Measurements from ENCODE around the gene RUNX2.
A peak's percentile ranks its signal among the peaks of the same experiment; 100 is the strongest.

RUNX2 gene

DNA sequence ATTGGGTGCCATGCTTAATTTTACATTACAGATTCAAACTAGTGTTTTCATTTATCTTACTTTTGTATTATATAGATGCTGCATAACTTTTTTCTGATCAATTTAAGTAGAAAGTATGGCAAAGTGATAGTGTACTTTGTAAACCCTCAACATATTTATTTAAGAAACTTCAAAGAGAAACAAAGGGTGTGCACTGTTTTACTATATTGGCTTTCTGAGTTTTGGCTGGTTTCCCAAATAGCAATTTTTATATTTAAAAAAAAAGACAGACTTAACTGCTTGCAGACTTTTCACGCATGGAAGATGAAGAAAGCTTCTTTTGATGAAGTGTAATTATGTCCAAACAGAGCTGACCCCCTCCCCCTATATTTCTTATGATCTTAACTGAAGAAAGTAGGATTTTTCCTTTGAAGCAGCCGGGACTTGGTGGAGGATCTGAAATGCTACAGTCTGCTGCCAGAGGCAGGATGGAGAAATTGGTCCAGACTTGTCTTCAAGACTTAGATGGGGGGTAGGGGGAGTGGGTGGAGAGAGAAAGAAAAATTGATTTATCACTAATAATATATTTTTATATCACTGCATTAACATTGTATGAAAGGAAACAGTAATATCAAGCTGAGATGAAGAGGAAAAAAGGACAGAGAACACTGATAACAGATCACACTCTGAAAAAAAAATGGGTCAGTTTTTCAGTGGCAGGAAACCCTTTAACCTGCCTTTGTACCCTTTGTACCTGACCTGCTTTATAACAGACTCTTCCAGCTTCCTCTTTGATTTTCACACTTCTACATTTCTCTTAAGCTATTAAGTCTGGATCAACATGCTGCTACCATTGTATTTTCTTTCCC, 105.6 kb downstream of the RUNX2 start:
- no peak overlapping the region for H3K4me3 ChIP-seq (ENCODE audit: low read depth, low read length)
- peak; percentile 39 for DNase-seq (ENCODE audit: low read depth)

DNA sequence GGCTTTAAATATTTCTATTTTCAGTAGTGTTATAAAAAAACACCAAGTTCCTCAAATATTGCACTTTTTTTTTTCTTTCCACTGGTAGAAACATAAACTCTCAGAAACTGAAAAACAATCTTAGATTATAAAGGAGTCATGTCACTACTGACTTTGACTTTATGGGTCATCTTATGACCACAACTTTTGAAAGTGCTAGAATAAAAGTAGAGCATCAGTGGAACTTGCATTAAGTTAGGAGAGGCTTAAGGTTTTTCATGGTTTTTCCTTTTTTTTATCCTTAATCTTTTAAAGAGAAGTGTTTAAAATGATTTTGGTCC, 106.2 kb downstream of the RUNX2 start:
- DNase-seq (ENCODE audit: low read depth): no peak
- H3K4me3 ChIP-seq (ENCODE audit: low read depth, low read length): no peak overlapping the region
- no peak for TF ChIP-seq POLR2A (IDR thresholded peaks at IDR 0.05; ENCODE audit: extremely low read depth, insufficient read length)
- TF ChIP-seq, protein P1, sequence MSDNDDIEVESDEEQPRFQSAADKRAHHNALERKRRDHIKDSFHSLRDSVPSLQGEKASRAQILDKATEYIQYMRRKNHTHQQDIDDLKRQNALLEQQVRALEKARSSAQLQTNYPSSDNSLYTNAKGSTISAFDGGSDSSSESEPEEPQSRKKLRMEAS (IDR thresholded peaks at IDR 0.05; ENCODE audit: low read depth, low read length): no peak
- no peak for TF ChIP-seq MYC (IDR thresholded peaks at IDR 0.05; ENCODE audit: low read depth, low read length)
- TF ChIP-seq, protein P2, sequence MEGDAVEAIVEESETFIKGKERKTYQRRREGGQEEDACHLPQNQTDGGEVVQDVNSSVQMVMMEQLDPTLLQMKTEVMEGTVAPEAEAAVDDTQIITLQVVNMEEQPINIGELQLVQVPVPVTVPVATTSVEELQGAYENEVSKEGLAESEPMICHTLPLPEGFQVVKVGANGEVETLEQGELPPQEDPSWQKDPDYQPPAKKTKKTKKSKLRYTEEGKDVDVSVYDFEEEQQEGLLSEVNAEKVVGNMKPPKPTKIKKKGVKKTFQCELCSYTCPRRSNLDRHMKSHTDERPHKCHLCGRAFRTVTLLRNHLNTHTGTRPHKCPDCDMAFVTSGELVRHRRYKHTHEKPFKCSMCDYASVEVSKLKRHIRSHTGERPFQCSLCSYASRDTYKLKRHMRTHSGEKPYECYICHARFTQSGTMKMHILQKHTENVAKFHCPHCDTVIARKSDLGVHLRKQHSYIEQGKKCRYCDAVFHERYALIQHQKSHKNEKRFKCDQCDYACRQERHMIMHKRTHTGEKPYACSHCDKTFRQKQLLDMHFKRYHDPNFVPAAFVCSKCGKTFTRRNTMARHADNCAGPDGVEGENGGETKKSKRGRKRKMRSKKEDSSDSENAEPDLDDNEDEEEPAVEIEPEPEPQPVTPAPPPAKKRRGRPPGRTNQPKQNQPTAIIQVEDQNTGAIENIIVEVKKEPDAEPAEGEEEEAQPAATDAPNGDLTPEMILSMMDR (IDR thresholded peaks at IDR 0.05; ENCODE audit: low read depth, low read length): no peak

More for the DNA sequence above, 105.6 kb downstream of the RUNX2 start:
- TF ChIP-seq MYC (IDR thresholded peaks at IDR 0.05; ENCODE audit: low read depth, low read length) (no peak), POLR2A (IDR thresholded peaks at IDR 0.05; ENCODE audit: extremely low read depth, insufficient read length) (no peak)
- TF ChIP-seq, protein P1 (IDR thresholded peaks at IDR 0.05; ENCODE audit: low read depth, low read length): no peak
- TF ChIP-seq, protein P2 (IDR thresholded peaks at IDR 0.05; ENCODE audit: low read depth, low read length): no peak

DNA sequence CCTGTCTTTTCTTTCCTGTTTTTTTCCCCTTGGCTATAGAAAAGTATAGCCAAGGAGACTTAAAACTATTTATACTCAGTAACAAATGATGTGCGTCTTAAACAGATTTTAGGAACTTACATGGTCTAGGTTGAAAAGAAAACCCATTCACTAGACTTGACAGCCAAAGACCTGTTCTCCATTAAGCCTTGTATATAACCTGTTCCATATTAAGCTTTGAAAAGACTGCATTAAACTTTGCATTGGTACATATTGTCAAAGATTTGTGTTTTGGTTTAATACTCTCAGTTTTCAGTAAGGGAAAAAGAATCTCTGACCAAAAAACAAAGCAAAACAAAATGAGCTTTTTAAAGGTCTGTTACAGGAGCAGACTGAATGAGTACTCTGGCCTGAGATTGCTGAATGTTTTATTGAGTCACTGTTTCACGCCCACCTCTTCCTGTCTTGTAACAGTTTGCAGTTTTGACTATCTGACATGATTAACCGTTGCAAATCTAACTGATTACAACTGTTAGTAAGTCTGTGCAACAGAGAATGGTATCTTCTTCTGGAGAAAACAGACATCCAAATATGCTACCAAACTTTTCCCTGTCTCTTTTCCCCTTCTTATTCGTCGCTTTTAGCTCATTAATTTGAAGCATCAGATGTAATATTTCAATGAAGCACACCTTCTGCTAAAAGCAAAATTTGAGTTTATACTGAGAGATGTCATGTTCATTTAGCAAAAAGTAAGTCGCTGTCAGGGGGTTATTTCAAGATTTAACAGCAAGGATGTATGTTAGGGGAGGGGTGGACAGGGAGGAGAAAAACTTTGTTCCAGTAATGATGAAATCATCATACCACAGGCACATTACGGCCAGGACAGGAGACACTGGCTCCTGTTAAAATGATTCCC, 108.7 kb downstream of the RUNX2 start:
- TF ChIP-seq, protein P1 (IDR thresholded peaks at IDR 0.05; ENCODE audit: low read depth, low read length): no peak
- TF ChIP-seq MYC (IDR thresholded peaks at IDR 0.05; ENCODE audit: low read depth, low read length): peak; percentile 26; the same call in 1 of the 2 replicates
- peak; percentile 94 for DNase-seq (ENCODE audit: low read depth)
- peak overlapping the region; percentile 33 for H3K4me3 ChIP-seq (ENCODE audit: low read depth, low read length)

DNA sequence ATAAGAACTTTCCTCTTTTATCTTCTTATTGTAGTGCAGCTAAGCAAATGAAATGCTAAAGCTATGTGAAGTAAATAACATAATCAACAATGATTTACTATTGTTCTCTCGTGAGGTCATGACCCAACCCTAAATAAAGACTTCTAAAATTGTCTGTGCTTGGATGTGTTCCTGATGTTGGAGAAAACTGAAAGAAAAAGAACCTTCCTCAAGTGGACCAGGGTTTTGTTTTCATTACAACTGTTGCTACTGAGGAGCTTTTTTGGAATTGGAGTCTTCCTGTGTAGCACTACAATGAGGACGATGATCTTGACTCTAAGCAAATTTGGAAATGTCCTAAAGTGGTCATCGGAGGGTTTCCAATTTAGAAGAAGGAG, 109.3 kb downstream of the RUNX2 start:
- no peak for DNase-seq (ENCODE audit: low read depth)
- H3K4me3 ChIP-seq (ENCODE audit: low read depth, low read length): peak overlapping the region; percentile 33
- TF ChIP-seq, protein P2 (IDR thresholded peaks at IDR 0.05; ENCODE audit: low read depth, low read length): no peak
- TF ChIP-seq, protein P1 (IDR thresholded peaks at IDR 0.05; ENCODE audit: low read depth, low read length): no peak
- TF ChIP-seq MYC (IDR thresholded peaks at IDR 0.05; ENCODE audit: low read depth, low read length) (no peak), POLR2A (IDR thresholded peaks at IDR 0.05; ENCODE audit: extremely low read depth, insufficient read length) (no peak)

DNA sequence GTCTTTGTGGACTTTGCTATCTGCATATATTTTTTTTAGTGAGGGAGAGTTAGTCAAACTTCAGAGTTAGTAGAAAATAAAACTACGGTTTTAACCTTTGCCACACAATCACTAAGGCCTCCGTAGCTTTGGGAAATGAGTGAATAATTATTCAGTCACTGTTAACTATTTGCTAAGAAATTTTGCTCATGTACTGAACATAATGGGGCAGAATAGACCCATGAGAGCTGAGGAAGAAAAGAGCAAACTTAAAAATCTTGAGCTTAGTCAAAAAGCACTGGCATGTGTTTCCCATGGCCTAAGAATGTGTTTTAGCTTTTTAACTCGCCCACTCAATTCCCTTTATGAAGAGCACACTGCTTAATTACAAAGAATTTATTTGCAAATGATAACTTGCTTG, 110.0 kb downstream of the RUNX2 start:
- no peak overlapping the region for H3K4me3 ChIP-seq (ENCODE audit: low read depth, low read length)
- TF ChIP-seq POLR2A (IDR thresholded peaks at IDR 0.05; ENCODE audit: extremely low read depth, insufficient read length): no peak
- TF ChIP-seq, protein P1 (IDR thresholded peaks at IDR 0.05; ENCODE audit: low read depth, low read length): no peak
- TF ChIP-seq MYC (IDR thresholded peaks at IDR 0.05; ENCODE audit: low read depth, low read length): no peak
- TF ChIP-seq, protein P2 (IDR thresholded peaks at IDR 0.05; ENCODE audit: low read depth, low read length): no peak
- DNase-seq (ENCODE audit: low read depth): no peak

All from NB4 (cell line).